ENCODE data around the gene SNRPN. TPM values are rescaled to one million over a fixed set of nuclear protein-coding genes. Genes with fewer than 3 reads are reported as not detected.
A peak's percentile ranks its signal among the peaks of the same experiment; 100 is the strongest.
"Not testable (repeated sequence)": the region's sequence is repeated elsewhere in the genome, so short reads cannot be mapped to it uniquely, and the experiment has no call there.

Gene SNRPN
- total and polyA plus RNA-seq, 4 donors: 305 to 679 (median 572) TPM

- no peak for DNase-seq (ENCODE audit: low read depth in 4 of 6, low spot score in 6 of 6)
- Histone ChIP-seq H3K27ac (ENCODE audit: low read depth, low read length) (no peak overlapping the region), H3K27me3 (ENCODE audit: control insufficient read depth, insufficient read depth, low read length) (no peaks in the 10 kb centered on the region), H3K4me3 (ENCODE audit: low read depth, low read length) (no peak overlapping the region), H3K9me3 (ENCODE audit: control insufficient read depth, insufficient read depth, low read length) (no peaks in the 10 kb centered on the region), H3K4me1 (ENCODE audit: control insufficient read depth, insufficient read depth, low read length) (no peaks in the 10 kb centered on the region), H3K36me3 (ENCODE audit: control insufficient read depth, insufficient read depth, low read length) (no peaks in the 10 kb centered on the region)
- 80% methylated on average over 1 of the region's 7 CpGs for WGBS (ENCODE audit: insufficient coverage)
Observed at GRCh38 chr15:24933716-24934115, 21.1 kb upstream of the SNRPN start.

DNA sequence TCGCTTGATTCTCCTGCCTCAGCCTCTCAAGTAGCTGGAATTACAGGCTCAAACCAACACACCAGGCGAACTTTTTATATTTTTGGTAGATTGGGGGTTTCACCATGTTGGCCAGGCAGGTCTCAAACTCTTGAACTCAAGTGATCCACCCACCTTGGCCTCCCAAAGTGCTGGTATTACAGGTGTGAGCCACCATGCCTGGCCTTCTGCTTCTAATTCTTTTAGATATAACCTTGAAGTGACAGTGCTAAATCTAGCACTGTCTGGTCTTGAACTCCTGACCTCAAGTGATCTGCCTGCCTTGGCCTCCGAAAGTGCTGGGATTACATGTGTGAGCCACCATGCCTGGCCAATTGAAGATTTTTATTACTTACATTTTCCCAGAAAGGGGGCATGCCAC lies 16.6 kb upstream of the SNRPN start:
- WGBS (ENCODE audit: insufficient coverage): 86% methylated on average over 1 of the region's 3 CpGs

DNA sequence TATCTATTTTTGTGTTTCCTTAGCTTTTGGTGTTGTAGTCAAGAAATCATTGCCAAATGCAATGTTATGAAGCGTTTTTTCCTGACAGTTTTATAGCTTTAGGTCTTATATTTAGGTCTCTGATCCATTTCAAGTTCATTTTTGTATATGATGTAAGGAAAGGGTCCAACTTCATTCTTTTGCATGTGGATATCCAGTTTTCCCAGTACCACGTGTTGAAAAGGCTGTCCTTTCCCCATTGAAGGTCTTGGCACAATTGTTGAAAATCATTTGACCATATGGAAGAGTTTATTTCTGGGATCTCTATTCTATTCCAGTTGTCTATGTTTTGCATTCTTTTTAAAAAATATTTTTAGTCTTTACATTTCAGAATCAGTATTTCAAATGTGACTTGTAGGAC lies 14.6 kb upstream of the SNRPN start:
- H3K27me3 ChIP-seq (ENCODE audit: control insufficient read depth, insufficient read depth, low read length): no peaks in the 10 kb centered on the region
- WGBS (ENCODE audit: insufficient coverage): 33% methylated on average over 1 of the region's 2 CpGs
- H3K4me3 ChIP-seq (ENCODE audit: low read depth, low read length): no peak overlapping the region
- H3K27ac ChIP-seq (ENCODE audit: low read depth, low read length): no peak overlapping the region
- DNase-seq (ENCODE audit: low read depth in 4 of 6, low spot score in 6 of 6): peak in 1 of 6 donors; percentile 39
- H3K36me3 ChIP-seq (ENCODE audit: control insufficient read depth, insufficient read depth, low read length): no peaks in the 10 kb centered on the region
- no peaks in the 10 kb centered on the region for H3K4me1 ChIP-seq (ENCODE audit: control insufficient read depth, insufficient read depth, low read length)
- H3K9me3 ChIP-seq (ENCODE audit: control insufficient read depth, insufficient read depth, low read length): no peaks in the 10 kb centered on the region

More for the DNA sequence above, 16.6 kb upstream of the SNRPN start:
- H3K27me3 ChIP-seq (ENCODE audit: control insufficient read depth, insufficient read depth, low read length); DNase-seq (ENCODE audit: low read depth in 4 of 6, low spot score in 6 of 6); H3K4me1 ChIP-seq (ENCODE audit: control insufficient read depth, insufficient read depth, low read length); H3K27ac ChIP-seq (ENCODE audit: low read depth, low read length); H3K36me3 ChIP-seq (ENCODE audit: control insufficient read depth, insufficient read depth, low read length); H3K4me3 ChIP-seq (ENCODE audit: low read depth, low read length); H3K9me3 ChIP-seq (ENCODE audit: control insufficient read depth, insufficient read depth, low read length): not testable (repeated sequence)

DNA sequence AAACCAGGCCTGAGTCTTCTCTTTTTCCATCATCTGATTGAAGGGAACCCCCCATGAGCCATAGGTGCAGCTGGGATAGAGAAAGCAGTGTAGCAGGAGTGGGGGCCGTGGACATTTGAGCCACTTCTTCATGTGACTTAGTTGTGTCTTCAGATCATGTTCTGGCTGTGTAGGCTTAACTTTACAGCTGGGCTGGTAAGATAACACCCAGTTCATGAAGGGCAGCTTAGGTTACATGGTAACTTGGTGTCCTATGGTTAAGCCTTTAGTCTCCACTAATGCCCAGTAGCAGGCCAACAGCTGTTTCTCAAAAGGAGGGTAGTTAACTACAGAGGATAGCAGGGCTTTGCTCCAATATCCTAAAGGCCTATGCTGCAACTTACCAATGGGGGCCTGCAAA lies 11.4 kb upstream of the SNRPN start:
- H3K4me1 ChIP-seq (ENCODE audit: control insufficient read depth, insufficient read depth, low read length): no peaks in the 10 kb centered on the region
- no peak for DNase-seq (ENCODE audit: low read depth in 4 of 6, low spot score in 6 of 6)
- 63% methylated on average over 1 of the region's 1 CpG for WGBS (ENCODE audit: insufficient coverage)

DNA sequence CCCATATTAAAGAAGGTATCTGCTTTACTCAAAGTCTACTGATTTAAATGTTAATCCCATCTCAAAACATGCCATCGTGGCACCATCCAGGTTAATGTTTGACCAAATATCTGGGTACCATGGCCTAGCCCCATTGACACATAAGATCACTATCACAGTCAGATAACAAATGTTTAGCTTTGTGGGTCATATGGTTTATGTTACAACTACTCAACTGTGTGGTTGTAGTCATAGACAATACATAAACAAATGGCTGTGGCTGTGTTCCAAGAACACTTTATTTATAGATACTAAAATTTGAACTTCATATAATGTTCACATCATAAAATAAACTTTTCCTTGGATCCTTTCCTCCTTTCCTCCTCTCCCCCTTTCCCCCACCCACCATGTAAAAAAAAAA lies 9.8 kb upstream of the SNRPN start:
- WGBS (ENCODE audit: insufficient coverage): 60% methylated on average over 1 of the region's 1 CpG
- DNase-seq (ENCODE audit: low read depth in 4 of 6, low spot score in 6 of 6): no peak
- Histone ChIP-seq H3K27ac (ENCODE audit: low read depth, low read length) (no peak overlapping the region), H3K36me3 (ENCODE audit: control insufficient read depth, insufficient read depth, low read length) (no peaks in the 10 kb centered on the region), H3K9me3 (ENCODE audit: control insufficient read depth, insufficient read depth, low read length) (no peaks in the 10 kb centered on the region), H3K27me3 (ENCODE audit: control insufficient read depth, insufficient read depth, low read length) (no peaks in the 10 kb centered on the region), H3K4me1 (ENCODE audit: control insufficient read depth, insufficient read depth, low read length) (no peaks in the 10 kb centered on the region), H3K4me3 (ENCODE audit: low read depth, low read length) (no peak overlapping the region)

More for the DNA sequence above, 11.4 kb upstream of the SNRPN start:
- Histone ChIP-seq H3K9me3 (ENCODE audit: control insufficient read depth, insufficient read depth, low read length) (no peaks in the 10 kb centered on the region), H3K27me3 (ENCODE audit: control insufficient read depth, insufficient read depth, low read length) (no peaks in the 10 kb centered on the region), H3K4me3 (ENCODE audit: low read depth, low read length) (no peak overlapping the region), H3K36me3 (ENCODE audit: control insufficient read depth, insufficient read depth, low read length) (no peaks in the 10 kb centered on the region), H3K27ac (ENCODE audit: low read depth, low read length) (no peak overlapping the region)

DNA sequence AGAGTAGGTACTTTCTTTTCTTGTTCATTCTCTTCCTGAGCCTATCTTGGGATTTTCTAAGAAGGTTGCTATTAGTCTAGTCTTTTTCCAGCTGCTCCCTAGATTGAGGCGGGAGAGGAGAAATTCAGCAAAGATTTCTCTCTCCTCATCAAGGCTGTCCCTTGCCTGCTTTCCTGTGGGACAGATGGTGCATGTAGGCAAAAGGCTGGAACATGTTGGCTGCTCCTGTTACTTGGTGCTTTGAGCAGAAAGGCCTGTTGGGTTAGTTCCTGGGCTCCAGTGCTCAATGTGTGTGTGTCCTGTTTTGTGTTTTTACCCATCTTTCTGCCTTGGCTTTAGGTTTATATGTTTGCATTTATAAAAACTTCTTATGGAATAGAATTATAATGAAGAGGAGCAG lies 9.1 kb upstream of the SNRPN start:
- peak in 1 of 6 donors; percentile 41 for DNase-seq (ENCODE audit: low read depth in 4 of 6, low spot score in 6 of 6)
- Histone ChIP-seq H3K36me3 (ENCODE audit: control insufficient read depth, insufficient read depth, low read length) (no peaks in the 10 kb centered on the region), H3K27ac (ENCODE audit: low read depth, low read length) (no peak overlapping the region), H3K4me3 (ENCODE audit: low read depth, low read length) (no peak overlapping the region), H3K9me3 (ENCODE audit: control insufficient read depth, insufficient read depth, low read length) (no peaks in the 10 kb centered on the region), H3K27me3 (ENCODE audit: control insufficient read depth, insufficient read depth, low read length) (no peaks in the 10 kb centered on the region), H3K4me1 (ENCODE audit: control insufficient read depth, insufficient read depth, low read length) (no peaks in the 10 kb centered on the region)
- no CpG with 5 or more reads among the region's 1 CpG for WGBS (ENCODE audit: insufficient coverage)

GRCh38 chr15:24948495-24948894 lies 6.3 kb upstream of the SNRPN start:
- Histone ChIP-seq H3K4me3 (ENCODE audit: low read depth, low read length) (no peak overlapping the region), H3K4me1 (ENCODE audit: control insufficient read depth, insufficient read depth, low read length) (no peaks in the 10 kb centered on the region), H3K27ac (ENCODE audit: low read depth, low read length) (no peak overlapping the region), H3K36me3 (ENCODE audit: control insufficient read depth, insufficient read depth, low read length) (no peaks in the 10 kb centered on the region), H3K27me3 (ENCODE audit: control insufficient read depth, insufficient read depth, low read length) (no peaks in the 10 kb centered on the region), H3K9me3 (ENCODE audit: control insufficient read depth, insufficient read depth, low read length) (no peaks in the 10 kb centered on the region)
- DNase-seq (ENCODE audit: low read depth in 4 of 6, low spot score in 6 of 6): no peak
- no CpG with 5 or more reads among the region's 3 CpGs for WGBS (ENCODE audit: insufficient coverage)

GRCh38 chr15:24955531-24955921 lies 739 bp downstream of the SNRPN start:
- no peaks in the 10 kb centered on the region for H3K4me1 ChIP-seq (ENCODE audit: control insufficient read depth, insufficient read depth, low read length)
- peak overlapping the region; percentile 86 for H3K4me3 ChIP-seq (ENCODE audit: low read depth, low read length)
- no peaks in the 10 kb centered on the region for H3K27me3 ChIP-seq (ENCODE audit: control insufficient read depth, insufficient read depth, low read length)
- no peak for DNase-seq (ENCODE audit: low read depth in 4 of 6, low spot score in 6 of 6)
- H3K27ac ChIP-seq (ENCODE audit: low read depth, low read length): peak overlapping the region; percentile 93
- no peaks in the 10 kb centered on the region for H3K36me3 ChIP-seq (ENCODE audit: control insufficient read depth, insufficient read depth, low read length)
- WGBS (ENCODE audit: insufficient coverage): 43% methylated on average over 30 of the region's 31 CpGs
- no peaks in the 10 kb centered on the region for H3K9me3 ChIP-seq (ENCODE audit: control insufficient read depth, insufficient read depth, low read length)

DNA sequence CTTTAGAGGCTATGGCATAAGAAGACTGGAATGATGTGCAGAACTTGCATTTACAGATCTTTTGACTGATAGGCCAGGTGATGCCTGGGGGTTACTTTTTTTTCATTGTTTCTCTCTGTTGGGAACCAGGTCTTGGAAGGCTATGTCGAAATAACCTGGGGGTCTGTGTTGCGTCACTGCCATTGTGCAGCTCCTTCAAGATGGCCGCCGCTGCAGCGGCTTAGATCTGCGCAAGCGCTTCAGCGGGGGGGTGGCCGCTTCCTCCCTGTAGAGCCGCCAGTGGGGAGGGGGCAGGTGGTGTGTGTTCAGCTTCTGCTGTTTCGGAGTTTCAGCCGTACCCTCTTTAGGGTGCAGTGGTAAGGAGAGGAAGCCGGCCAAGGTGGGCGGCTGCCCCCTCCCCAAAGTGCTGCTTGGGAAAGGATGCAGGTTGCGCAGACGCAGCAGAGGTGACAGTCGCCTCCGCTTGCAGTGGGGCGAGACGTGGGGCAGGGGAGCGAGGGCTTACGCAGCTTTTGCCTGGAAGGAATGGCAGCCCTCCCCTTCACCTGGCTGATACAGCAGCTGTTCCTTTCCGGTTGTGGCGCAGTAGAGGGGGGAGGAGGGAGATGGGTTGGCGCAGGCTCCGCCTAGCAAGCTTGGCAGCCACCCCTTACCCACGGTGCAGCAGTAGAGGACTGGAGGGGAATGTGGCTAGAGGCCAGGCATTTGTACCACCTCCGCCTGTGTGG lies 1.5 kb downstream of the SNRPN start:
- Histone ChIP-seq H3K4me1 (ENCODE audit: control insufficient read depth, insufficient read depth, low read length) (no peaks in the 10 kb centered on the region), H3K9me3 (ENCODE audit: control insufficient read depth, insufficient read depth, low read length) (no peaks in the 10 kb centered on the region), H3K36me3 (ENCODE audit: control insufficient read depth, insufficient read depth, low read length) (no peaks in the 10 kb centered on the region), H3K27me3 (ENCODE audit: control insufficient read depth, insufficient read depth, low read length) (no peaks in the 10 kb centered on the region), H3K27ac (ENCODE audit: low read depth, low read length) (peak overlapping the region; percentile 93), H3K4me3 (ENCODE audit: low read depth, low read length) (peak overlapping the region; percentile 86)
- 42% methylated on average over 22 of the region's 28 CpGs for WGBS (ENCODE audit: insufficient coverage)
- DNase-seq (ENCODE audit: low read depth in 4 of 6, low spot score in 6 of 6): peak; percentile 54 to 96 (median 69)

DNA sequence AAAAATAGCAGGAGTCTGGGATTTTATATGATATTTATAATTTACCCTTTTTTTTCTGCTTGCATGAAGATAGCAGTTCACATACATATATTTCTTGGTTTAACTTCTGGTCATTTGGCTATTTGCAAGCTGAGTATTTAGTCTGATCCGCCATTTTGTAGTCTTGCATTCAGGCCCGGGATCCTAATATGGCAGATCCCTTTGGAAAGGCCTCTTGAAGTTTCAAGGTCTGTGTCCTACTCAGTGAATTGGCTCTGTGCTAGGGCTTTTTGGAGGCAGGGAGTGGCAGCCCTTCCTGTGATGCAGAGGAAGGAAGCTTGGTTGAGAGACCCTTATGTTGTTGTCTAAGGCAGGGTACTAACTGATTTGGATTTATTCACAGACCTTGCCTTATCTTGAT lies 2.9 kb downstream of the SNRPN start:
- Histone ChIP-seq H3K27me3 (ENCODE audit: control insufficient read depth, insufficient read depth, low read length) (no peaks in the 10 kb centered on the region), H3K9me3 (ENCODE audit: control insufficient read depth, insufficient read depth, low read length) (no peaks in the 10 kb centered on the region), H3K27ac (ENCODE audit: low read depth, low read length) (no peak overlapping the region), H3K36me3 (ENCODE audit: control insufficient read depth, insufficient read depth, low read length) (no peaks in the 10 kb centered on the region), H3K4me1 (ENCODE audit: control insufficient read depth, insufficient read depth, low read length) (no peaks in the 10 kb centered on the region), H3K4me3 (ENCODE audit: low read depth, low read length) (no peak overlapping the region)
- no peak for DNase-seq (ENCODE audit: low read depth in 4 of 6, low spot score in 6 of 6)
- 63% methylated on average over 2 of the region's 2 CpGs for WGBS (ENCODE audit: insufficient coverage)

Data from spinal cord (tissue), 10 donors.